ENCODE results near the gene TMEM132A. TPM values are rescaled to one million over a fixed set of nuclear protein-coding genes. Genes with fewer than 3 reads are reported as not detected.

TMEM132A gene
- total RNA-seq, 2 donors from 2014 or later: 12.3 to 20.7 TPM

DNA sequence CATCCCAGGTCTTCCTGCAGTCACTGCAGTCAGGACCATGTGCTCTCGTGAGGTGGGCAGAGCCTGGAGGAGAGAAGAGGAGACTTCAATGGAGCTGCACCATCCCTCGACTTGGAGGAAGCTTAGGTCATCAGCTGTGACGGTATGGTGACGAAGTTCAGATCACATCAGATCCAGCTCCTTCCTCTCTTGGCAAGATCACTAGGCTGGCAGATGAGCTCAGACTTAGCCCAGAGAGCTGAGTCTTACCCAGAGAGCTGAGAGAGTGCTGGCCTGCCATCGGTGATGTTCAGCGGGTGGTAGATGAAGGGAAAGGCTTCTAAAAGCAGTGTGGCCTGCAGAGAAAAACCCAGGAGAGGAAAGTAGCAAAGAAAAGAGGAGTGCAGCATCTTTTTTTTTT, 29.5 kb downstream of the TMEM132A start:
- Histone ChIP-seq H3K4me1 (no peaks in the 10 kb centered on the region), H3K27me3 (no peaks in the 10 kb centered on the region), H3K9me3 (no peaks in the 10 kb centered on the region), H3K36me3 (no peaks in the 10 kb centered on the region), H3K27ac (peak overlapping the region; percentile 20), H3K4me3 (no peak overlapping the region), H3K9ac (ENCODE audit: low read depth in 2 of 2, low read length in 2 of 2) (no peak overlapping the region)
- TF ChIP-seq CTCF (IDR thresholded peaks at IDR 0.05): no peak
- DNase-seq: no peak
- intact Hi-C loops (cut with DNase I): no loop called here

DNA sequence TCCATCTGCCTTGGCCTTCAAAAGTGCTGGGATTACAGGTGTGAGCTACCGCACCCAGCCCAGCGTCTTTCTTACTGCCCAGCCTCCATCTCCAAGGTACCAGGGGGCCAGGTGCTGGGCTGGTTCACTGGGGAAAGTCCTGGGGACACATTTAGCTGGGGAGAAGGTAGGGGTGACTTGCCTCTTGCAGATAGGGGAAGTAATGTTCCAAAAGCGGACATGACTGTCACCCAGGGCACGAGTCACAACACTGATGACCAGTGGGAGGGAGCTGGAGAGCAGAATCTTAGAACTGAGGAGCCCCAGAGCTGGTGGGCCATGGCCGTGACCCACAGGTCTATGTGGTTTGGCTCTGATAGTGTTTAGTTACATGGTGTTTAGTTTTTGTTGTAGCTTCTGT, 30.2 kb downstream of the TMEM132A start:
- intact Hi-C loops (cut with DNase I): no loop called here
- no peak overlapping the region for H3K9ac ChIP-seq (ENCODE audit: low read depth in 2 of 2, low read length in 2 of 2)
- DNase-seq: no peak
- H3K9me3 ChIP-seq: no peaks in the 10 kb centered on the region
- H3K4me1 ChIP-seq: no peaks in the 10 kb centered on the region
- no peak overlapping the region for H3K27ac ChIP-seq
- H3K27me3 ChIP-seq: no peaks in the 10 kb centered on the region
- H3K36me3 ChIP-seq: no peaks in the 10 kb centered on the region
- no peak overlapping the region for H3K4me3 ChIP-seq
- no peak for TF ChIP-seq CTCF (IDR thresholded peaks at IDR 0.05)

DNA sequence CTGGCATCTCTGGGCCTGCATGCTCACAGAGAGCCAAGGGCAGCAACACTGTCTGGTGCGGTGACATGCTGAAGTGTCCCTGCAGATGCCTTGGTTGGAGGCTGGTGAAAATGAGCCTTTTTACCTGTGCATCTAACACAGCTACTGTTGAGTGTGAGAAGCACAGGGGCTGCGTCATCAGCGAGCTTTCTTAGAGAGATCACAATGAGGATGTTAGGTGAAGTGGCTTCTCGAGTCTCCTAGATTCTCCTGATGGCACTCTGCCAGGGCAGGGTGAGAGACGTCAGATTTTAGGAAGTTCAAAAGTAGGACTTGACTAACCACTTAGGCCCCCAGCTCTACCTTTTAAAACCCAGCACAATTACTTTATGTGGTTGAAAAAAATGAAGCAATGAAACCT, 31.3 kb downstream of the TMEM132A start:
- H3K9ac ChIP-seq (ENCODE audit: low read depth in 2 of 2, low read length in 2 of 2): no peak overlapping the region
- H3K27ac ChIP-seq: no peak overlapping the region
- H3K27me3 ChIP-seq: no peaks in the 10 kb centered on the region
- no peaks in the 10 kb centered on the region for H3K9me3 ChIP-seq
- TF ChIP-seq CTCF (IDR thresholded peaks at IDR 0.05): no peak
- H3K4me1 ChIP-seq: no peaks in the 10 kb centered on the region
- intact Hi-C loops (cut with DNase I): no loop called here
- no peak overlapping the region for H3K4me3 ChIP-seq
- DNase-seq: no peak
- H3K36me3 ChIP-seq: no peaks in the 10 kb centered on the region

GRCh38 chr11:60957188-60957587, 32.9 kb downstream of the TMEM132A start:
- no peak for DNase-seq
- Histone ChIP-seq H3K27ac (no peak overlapping the region), H3K36me3 (no peaks in the 10 kb centered on the region), H3K9ac (ENCODE audit: low read depth in 2 of 2, low read length in 2 of 2) (no peak overlapping the region), H3K9me3 (no peaks in the 10 kb centered on the region), H3K4me3 (no peak overlapping the region), H3K27me3 (no peaks in the 10 kb centered on the region), H3K4me1 (no peaks in the 10 kb centered on the region)
- TF ChIP-seq CTCF (IDR thresholded peaks at IDR 0.05): no peak
- intact Hi-C loops (cut with DNase I): no loop called here

DNA sequence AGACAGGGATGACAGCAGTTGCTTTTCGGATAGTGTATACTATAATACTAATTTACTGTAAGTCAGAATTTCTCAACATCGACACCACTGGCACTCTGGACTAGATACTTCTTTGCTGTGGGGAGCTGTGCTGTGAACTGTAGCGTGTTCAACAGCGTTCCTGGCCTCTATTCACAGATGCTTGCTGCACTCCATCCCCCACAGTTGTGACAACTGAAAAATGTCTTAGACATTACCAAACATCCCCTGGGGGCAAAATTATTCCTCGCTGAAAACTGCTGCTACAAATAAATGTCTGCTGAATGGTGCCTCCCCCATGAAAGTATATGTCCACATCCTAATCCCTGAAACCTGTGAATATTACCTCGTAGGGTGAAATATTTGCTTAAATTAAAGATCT, 35.2 kb downstream of the TMEM132A start:
- Histone ChIP-seq H3K4me1 (no peaks in the 10 kb centered on the region), H3K27me3 (no peaks in the 10 kb centered on the region), H3K27ac (no peak overlapping the region), H3K9ac (ENCODE audit: low read depth in 2 of 2, low read length in 2 of 2) (no peak overlapping the region), H3K36me3 (no peaks in the 10 kb centered on the region), H3K9me3 (no peaks in the 10 kb centered on the region), H3K4me3 (no peak overlapping the region)
- TF ChIP-seq CTCF (IDR thresholded peaks at IDR 0.05): no peak
- intact Hi-C loops (cut with DNase I): no loop called here
- no peak for DNase-seq

DNA sequence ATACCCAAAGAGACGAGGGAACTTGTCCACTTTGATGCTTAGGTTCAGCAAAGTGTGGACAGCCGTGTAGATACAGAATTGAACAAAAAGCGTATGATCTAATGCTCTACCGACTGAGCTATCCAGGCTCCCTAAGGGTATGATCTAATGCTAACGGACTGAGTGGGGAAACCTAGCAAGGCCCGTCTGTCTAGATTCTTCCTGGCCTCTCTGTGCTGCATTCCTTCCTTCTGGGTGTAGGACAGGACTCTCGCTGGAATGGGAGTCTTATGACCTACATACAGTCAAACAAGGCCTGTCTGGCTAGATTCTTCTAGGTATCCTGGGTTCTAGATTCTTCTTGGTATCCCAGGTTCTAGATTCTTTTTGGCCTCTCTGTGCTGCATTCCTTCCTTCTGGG, 36.1 kb downstream of the TMEM132A start:
- Histone ChIP-seq H3K27ac (no peak overlapping the region), H3K9me3 (no peaks in the 10 kb centered on the region), H3K9ac (ENCODE audit: low read depth in 2 of 2, low read length in 2 of 2) (no peak overlapping the region), H3K36me3 (no peaks in the 10 kb centered on the region), H3K4me1 (no peaks in the 10 kb centered on the region), H3K4me3 (no peak overlapping the region), H3K27me3 (no peaks in the 10 kb centered on the region)
- no peak for DNase-seq
- intact Hi-C loops (cut with DNase I): no loop called here
- no peak for TF ChIP-seq CTCF (IDR thresholded peaks at IDR 0.05)

All from colonic mucosa (tissue), 4 donors.